Measurements from ENCODE around the gene HSPB1.

HSPB1 gene

DNA sequence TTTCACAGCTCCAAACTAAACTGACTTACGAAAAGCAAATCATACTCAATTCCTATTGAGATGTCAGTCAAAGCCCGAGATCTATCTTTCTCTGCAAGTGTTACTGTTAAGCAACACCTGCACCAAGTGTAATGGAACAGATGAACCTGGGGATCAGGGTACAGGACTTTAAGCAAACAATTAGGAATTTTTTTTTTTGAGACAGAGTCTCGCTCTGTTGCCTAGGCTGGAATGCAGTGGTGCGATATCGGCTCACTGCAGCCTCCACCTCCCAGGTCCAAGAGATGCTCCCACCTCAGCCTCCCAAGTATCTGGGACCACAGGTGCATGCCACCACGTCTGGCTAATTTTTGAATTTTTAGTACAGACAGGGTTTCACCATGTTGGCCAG, 41.5 kb downstream of the HSPB1 start:
- no peaks in the 10 kb centered on the region for H3K9me3 ChIP-seq (ENCODE audit: control insufficient read depth in 2 of 2, low read length in 2 of 2)
- H3K4me3 ChIP-seq (ENCODE audit: low read length in 2 of 2) = no peak overlapping the region
- H3K4me1 ChIP-seq (ENCODE audit: control insufficient read depth in 2 of 2, insufficient read depth in 2 of 2, low read length in 2 of 2) = peaks cover 8 to 19% of the 10 kb centered on the region in 2 donors
- no peak overlapping the region for H3K9ac ChIP-seq (ENCODE audit: low read depth in 1 of 2, low read length in 2 of 2)
- H3K27me3 ChIP-seq (ENCODE audit: control insufficient read depth in 2 of 2, insufficient read depth in 2 of 2, low read length in 2 of 2) = no peaks in the 10 kb centered on the region
- H3K27ac ChIP-seq (ENCODE audit: low read depth in 2 of 2, low read length in 2 of 2) = no peak overlapping the region
- peaks cover 25 to 40% of the 10 kb centered on the region in 2 donors for H3K36me3 ChIP-seq (ENCODE audit: control insufficient read depth in 2 of 2, insufficient read depth in 2 of 2, low read length in 2 of 2)

DNA sequence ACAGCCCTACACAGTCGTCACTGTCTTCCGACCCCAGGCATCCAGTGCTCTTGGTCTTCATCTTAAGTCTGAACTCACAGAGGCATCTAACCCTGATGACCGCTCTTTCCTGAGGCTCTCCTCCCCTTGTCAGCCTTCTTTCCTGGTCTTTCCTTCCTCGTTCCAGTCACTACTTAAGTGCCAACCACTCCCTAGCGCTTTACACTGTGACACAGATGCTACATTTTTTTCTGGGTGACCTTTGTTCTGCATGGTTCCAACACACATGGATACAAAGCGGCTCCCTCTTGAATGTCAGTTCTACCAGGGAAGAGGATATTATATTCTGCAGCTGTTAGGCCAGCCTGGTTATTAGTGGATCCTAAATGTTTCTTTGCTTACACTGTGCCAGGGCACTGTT, 43.6 kb downstream of the HSPB1 start:
- peak overlapping the region in 1 of 2 donors; percentile 43 for H3K4me3 ChIP-seq (ENCODE audit: low read length in 2 of 2)
- peak overlapping the region; percentile 77 to 84 for H3K27ac ChIP-seq (ENCODE audit: low read depth in 2 of 2, low read length in 2 of 2)
- peaks cover 28 to 54% of the 10 kb centered on the region in 2 donors for H3K36me3 ChIP-seq (ENCODE audit: control insufficient read depth in 2 of 2, insufficient read depth in 2 of 2, low read length in 2 of 2)
- peak overlapping the region; percentile 9 to 26 for H3K9ac ChIP-seq (ENCODE audit: low read depth in 1 of 2, low read length in 2 of 2)
- no peaks in the 10 kb centered on the region for H3K27me3 ChIP-seq (ENCODE audit: control insufficient read depth in 2 of 2, insufficient read depth in 2 of 2, low read length in 2 of 2)
- H3K4me1 ChIP-seq (ENCODE audit: control insufficient read depth in 2 of 2, insufficient read depth in 2 of 2, low read length in 2 of 2) = peaks cover 8 to 19% of the 10 kb centered on the region in 2 donors
- H3K9me3 ChIP-seq (ENCODE audit: control insufficient read depth in 2 of 2, low read length in 2 of 2) = no peaks in the 10 kb centered on the region

DNA sequence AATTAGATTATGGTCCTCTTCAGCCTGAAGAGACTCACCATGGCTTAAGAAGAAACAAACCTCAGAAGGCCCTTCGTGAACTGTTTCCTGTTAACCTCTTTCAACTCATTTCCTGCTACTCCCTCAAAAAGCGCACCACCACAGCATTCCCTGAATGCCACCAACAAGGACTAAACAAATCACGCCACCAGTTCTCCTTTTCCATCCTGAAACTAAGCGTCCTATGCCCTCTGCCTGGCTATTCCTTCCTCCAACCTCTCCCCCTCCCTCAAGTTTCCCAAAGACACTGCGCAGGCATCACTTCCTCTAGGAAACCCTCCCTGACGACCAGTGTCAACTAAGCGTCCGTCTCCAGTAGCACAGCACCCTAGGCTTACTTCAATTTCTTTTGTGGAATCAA, 44.3 kb downstream of the HSPB1 start:
- Histone ChIP-seq H3K27ac (ENCODE audit: low read depth in 2 of 2, low read length in 2 of 2) (peak overlapping the region; percentile 77 to 84), H3K9me3 (ENCODE audit: control insufficient read depth in 2 of 2, low read length in 2 of 2) (no peaks in the 10 kb centered on the region), H3K4me3 (ENCODE audit: low read length in 2 of 2) (peak overlapping the region in 1 of 2 donors; percentile 43), H3K4me1 (ENCODE audit: control insufficient read depth in 2 of 2, insufficient read depth in 2 of 2, low read length in 2 of 2) (peaks cover 8 to 19% of the 10 kb centered on the region in 2 donors), H3K9ac (ENCODE audit: low read depth in 1 of 2, low read length in 2 of 2) (peak overlapping the region in 1 of 2 donors; percentile 9), H3K36me3 (ENCODE audit: control insufficient read depth in 2 of 2, insufficient read depth in 2 of 2, low read length in 2 of 2) (peaks cover 28 to 52% of the 10 kb centered on the region in 2 donors), H3K27me3 (ENCODE audit: control insufficient read depth in 2 of 2, insufficient read depth in 2 of 2, low read length in 2 of 2) (no peaks in the 10 kb centered on the region)

DNA sequence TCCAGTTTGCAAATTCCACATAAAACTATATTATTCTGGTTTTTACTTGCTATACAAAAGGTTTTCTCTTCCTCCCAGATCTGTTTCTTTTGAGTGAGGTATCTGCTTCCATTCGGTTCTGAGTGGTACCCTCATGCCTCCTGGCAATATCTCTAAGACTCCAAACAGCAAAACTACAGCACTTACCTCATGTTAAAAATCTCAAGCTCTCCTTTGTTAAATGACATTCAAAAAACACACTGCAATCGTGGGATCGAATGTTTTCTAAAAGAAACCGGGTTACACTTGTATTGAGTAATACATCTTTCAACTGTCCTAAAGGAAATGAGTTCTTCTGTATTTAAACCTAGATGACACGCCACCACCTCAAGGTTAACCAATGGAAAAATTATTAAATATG, 45.2 kb downstream of the HSPB1 start:
- Histone ChIP-seq H3K9me3 (ENCODE audit: control insufficient read depth in 2 of 2, low read length in 2 of 2) (no peaks in the 10 kb centered on the region), H3K9ac (ENCODE audit: low read depth in 1 of 2, low read length in 2 of 2) (no peak overlapping the region), H3K4me1 (ENCODE audit: control insufficient read depth in 2 of 2, insufficient read depth in 2 of 2, low read length in 2 of 2) (peaks cover 13 to 19% of the 10 kb centered on the region in 2 donors), H3K4me3 (ENCODE audit: low read length in 2 of 2) (no peak overlapping the region), H3K27me3 (ENCODE audit: control insufficient read depth in 2 of 2, insufficient read depth in 2 of 2, low read length in 2 of 2) (no peaks in the 10 kb centered on the region), H3K27ac (ENCODE audit: low read depth in 2 of 2, low read length in 2 of 2) (no peak overlapping the region), H3K36me3 (ENCODE audit: control insufficient read depth in 2 of 2, insufficient read depth in 2 of 2, low read length in 2 of 2) (peaks cover 28 to 52% of the 10 kb centered on the region in 2 donors)

DNA sequence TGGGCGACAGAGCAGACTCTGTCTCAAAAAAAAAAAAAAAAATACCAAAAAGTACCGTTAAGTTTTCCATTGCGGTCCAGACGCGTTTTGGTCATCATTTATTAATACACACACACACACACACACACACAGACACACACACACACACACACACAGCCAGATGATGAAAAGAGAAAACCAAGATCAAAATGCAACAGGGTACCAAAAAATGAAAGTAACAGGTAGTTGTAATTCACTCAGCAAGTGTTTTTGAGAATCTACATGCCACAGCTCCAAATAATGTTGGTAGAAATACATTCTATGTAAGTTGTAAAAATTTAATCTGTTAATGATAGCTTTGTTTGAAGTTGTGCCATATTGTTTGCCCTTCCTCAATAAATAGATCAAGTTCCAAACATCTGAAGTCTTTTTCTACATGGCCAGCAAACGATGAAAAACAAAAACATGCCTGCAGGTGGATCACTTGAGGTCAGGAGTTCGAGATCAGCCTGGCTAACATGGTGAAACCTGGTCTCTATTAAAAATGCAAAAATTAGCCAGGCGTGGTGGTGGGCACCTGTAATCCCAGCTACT, 46.9 kb downstream of the HSPB1 start:
- Histone ChIP-seq H3K9me3 (ENCODE audit: control insufficient read depth in 2 of 2, low read length in 2 of 2) (no peaks in the 10 kb centered on the region), H3K9ac (ENCODE audit: low read depth in 1 of 2, low read length in 2 of 2) (no peak overlapping the region), H3K4me1 (ENCODE audit: control insufficient read depth in 2 of 2, insufficient read depth in 2 of 2, low read length in 2 of 2) (peaks cover 13 to 19% of the 10 kb centered on the region in 2 donors), H3K36me3 (ENCODE audit: control insufficient read depth in 2 of 2, insufficient read depth in 2 of 2, low read length in 2 of 2) (peaks cover 22 to 39% of the 10 kb centered on the region in 2 donors), H3K27me3 (ENCODE audit: control insufficient read depth in 2 of 2, insufficient read depth in 2 of 2, low read length in 2 of 2) (no peaks in the 10 kb centered on the region), H3K4me3 (ENCODE audit: low read length in 2 of 2) (no peak overlapping the region), H3K27ac (ENCODE audit: low read depth in 2 of 2, low read length in 2 of 2) (no peak overlapping the region)

DNA sequence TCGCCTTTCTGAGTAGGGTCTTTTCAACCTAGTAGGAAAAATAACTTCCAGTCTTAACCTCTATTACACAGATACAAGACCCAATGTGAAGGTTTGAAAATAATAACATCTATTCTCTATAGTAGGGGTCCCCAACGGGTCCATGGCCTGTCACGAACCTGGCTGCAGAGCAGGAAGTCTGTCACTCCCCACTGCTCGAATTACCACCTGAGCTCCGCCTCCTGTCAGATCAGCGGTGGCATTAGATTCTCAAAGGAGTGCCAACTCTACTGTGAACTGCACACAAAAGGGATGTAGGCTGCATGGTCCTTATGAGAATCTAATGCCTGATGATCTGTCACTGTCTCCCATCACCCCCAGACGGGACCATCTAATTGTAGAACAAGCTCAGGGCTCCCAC, 48.9 kb downstream of the HSPB1 start:
- Histone ChIP-seq H3K9me3 (ENCODE audit: control insufficient read depth in 2 of 2, low read length in 2 of 2) (no peaks in the 10 kb centered on the region), H3K27ac (ENCODE audit: low read depth in 2 of 2, low read length in 2 of 2) (no peak overlapping the region), H3K36me3 (ENCODE audit: control insufficient read depth in 2 of 2, insufficient read depth in 2 of 2, low read length in 2 of 2) (peaks cover 10 to 31% of the 10 kb centered on the region in 2 donors), H3K27me3 (ENCODE audit: control insufficient read depth in 2 of 2, insufficient read depth in 2 of 2, low read length in 2 of 2) (no peaks in the 10 kb centered on the region), H3K4me3 (ENCODE audit: low read length in 2 of 2) (no peak overlapping the region), H3K9ac (ENCODE audit: low read depth in 1 of 2, low read length in 2 of 2) (no peak overlapping the region), H3K4me1 (ENCODE audit: control insufficient read depth in 2 of 2, insufficient read depth in 2 of 2, low read length in 2 of 2) (peaks cover 11 to 15% of the 10 kb centered on the region in 2 donors)

DNA sequence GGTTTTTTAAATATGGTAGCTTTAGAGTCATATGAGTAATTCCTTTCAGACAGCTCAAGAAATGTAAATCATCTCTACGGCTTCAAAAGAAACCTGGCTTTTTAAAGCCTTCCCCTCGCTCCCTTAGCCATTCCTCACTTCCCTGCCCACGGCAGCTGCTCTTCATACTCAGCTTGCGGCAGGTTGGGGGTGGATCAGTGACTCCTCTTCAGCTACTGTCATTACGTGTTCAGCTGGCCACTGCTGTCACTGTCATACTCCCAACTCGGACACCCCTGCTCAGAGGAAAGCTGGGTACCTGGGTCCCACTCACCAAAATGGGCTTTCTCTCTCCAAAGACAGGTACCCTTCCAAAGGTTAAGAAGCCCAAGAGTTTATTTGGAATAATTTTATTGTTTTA, 49.7 kb downstream of the HSPB1 start:
- no peaks in the 10 kb centered on the region for H3K27me3 ChIP-seq (ENCODE audit: control insufficient read depth in 2 of 2, insufficient read depth in 2 of 2, low read length in 2 of 2)
- peaks cover 8 to 23% of the 10 kb centered on the region in 2 donors for H3K36me3 ChIP-seq (ENCODE audit: control insufficient read depth in 2 of 2, insufficient read depth in 2 of 2, low read length in 2 of 2)
- H3K4me1 ChIP-seq (ENCODE audit: control insufficient read depth in 2 of 2, insufficient read depth in 2 of 2, low read length in 2 of 2) = peaks cover 9 to 10% of the 10 kb centered on the region in 2 donors
- no peaks in the 10 kb centered on the region for H3K9me3 ChIP-seq (ENCODE audit: control insufficient read depth in 2 of 2, low read length in 2 of 2)
- H3K9ac ChIP-seq (ENCODE audit: low read depth in 1 of 2, low read length in 2 of 2) = no peak overlapping the region
- no peak overlapping the region for H3K27ac ChIP-seq (ENCODE audit: low read depth in 2 of 2, low read length in 2 of 2)
- H3K4me3 ChIP-seq (ENCODE audit: low read length in 2 of 2) = no peak overlapping the region

DNA sequence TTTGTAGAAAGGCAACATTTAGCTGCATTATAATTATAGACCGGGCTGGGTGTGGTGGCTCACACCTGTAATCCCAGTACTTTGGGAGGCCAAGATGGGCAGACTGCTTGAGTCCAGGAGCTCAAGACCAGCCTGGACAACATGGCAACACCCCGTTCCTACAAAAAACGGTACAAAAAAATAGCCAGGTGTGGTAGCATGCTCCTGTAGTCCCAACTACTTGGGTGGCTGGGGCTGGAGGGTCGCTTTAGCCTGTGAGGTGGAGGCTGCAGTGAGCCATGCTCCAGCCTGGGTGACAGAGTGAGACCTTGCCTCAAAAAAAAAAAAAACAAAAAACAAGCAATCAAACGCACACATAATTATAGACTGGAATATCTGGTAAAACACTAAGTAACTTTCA, 51.3 kb downstream of the HSPB1 start:
- Histone ChIP-seq H3K9ac (ENCODE audit: low read depth in 1 of 2, low read length in 2 of 2) (no peak overlapping the region), H3K27me3 (ENCODE audit: control insufficient read depth in 2 of 2, insufficient read depth in 2 of 2, low read length in 2 of 2) (no peaks in the 10 kb centered on the region), H3K9me3 (ENCODE audit: control insufficient read depth in 2 of 2, low read length in 2 of 2) (no peaks in the 10 kb centered on the region), H3K4me3 (ENCODE audit: low read length in 2 of 2) (no peak overlapping the region), H3K27ac (ENCODE audit: low read depth in 2 of 2, low read length in 2 of 2) (no peak overlapping the region), H3K36me3 (ENCODE audit: control insufficient read depth in 2 of 2, insufficient read depth in 2 of 2, low read length in 2 of 2) (peaks cover 6 to 18% of the 10 kb centered on the region in 2 donors), H3K4me1 (ENCODE audit: control insufficient read depth in 2 of 2, insufficient read depth in 2 of 2, low read length in 2 of 2) (peaks cover 10 to 15% of the 10 kb centered on the region in 2 donors)

Measured in mucosa of rectum (tissue), 2 donors.